Measurements from ENCODE around the gene KRT39. TPM values are rescaled to one million over a fixed set of nuclear protein-coding genes. Genes with fewer than 3 reads are reported as not detected.

The KRT39 gene
- total and polyA plus RNA-seq, 8 donors = not detected

- H3K36me3 ChIP-seq = no peaks in the 10 kb centered on the region
- intact Hi-C loops (cut with DNase I; ENCODE audit: low total_unique reads) = no loop called here
- no peak overlapping the region for H3K4me3 ChIP-seq
- H3K27me3 ChIP-seq = no peaks in the 10 kb centered on the region
- no peak overlapping the region for H3K27ac ChIP-seq
- WGBS, 5 donors = 0 to 71% (median 47%) methylated on average over 1 of the region's 1 CpG
- no peaks in the 10 kb centered on the region for H3K9me3 ChIP-seq
- TF ChIP-seq EP300 (IDR thresholded peaks at IDR 0.05) (no peak), CTCF (IDR thresholded peaks at IDR 0.05) (no peak), POLR2AphosphoS5 (IDR thresholded peaks at IDR 0.05) (no peak), POLR2A (IDR thresholded peaks at IDR 0.05) (no peak)
- DNase-seq = no peak
- H3K4me1 ChIP-seq = no peaks in the 10 kb centered on the region
These were observed 50.4 kb downstream of the KRT39 start for GRCh38 chr17:40916366-40916765.

- 45 to 55% (median 52%) methylated on average over 2 of the region's 2 CpGs for WGBS, 5 donors
- Histone ChIP-seq H3K4me1 (no peaks in the 10 kb centered on the region), H3K9me3 (no peaks in the 10 kb centered on the region), H3K27me3 (no peaks in the 10 kb centered on the region), H3K27ac (peak overlapping the region in 1 of 5 donors; percentile 10), H3K36me3 (no peaks in the 10 kb centered on the region), H3K4me3 (no peak overlapping the region)
- TF ChIP-seq POLR2AphosphoS5 (IDR thresholded peaks at IDR 0.05) = no peak
- TF ChIP-seq POLR2A (IDR thresholded peaks at IDR 0.05) = no peak
- TF ChIP-seq EP300 (IDR thresholded peaks at IDR 0.05) = no peak
- no peak for TF ChIP-seq CTCF (IDR thresholded peaks at IDR 0.05)
- DNase-seq = no peak
- intact Hi-C loops (cut with DNase I; ENCODE audit: low total_unique reads) = no loop called here
These were observed 51.0 kb downstream of the KRT39 start for GRCh38 chr17:40915721-40916256.

GRCh38 chr17:40915199-40915661, 51.5 kb downstream of the KRT39 start:
- Histone ChIP-seq H3K27ac (peak overlapping the region in 1 of 5 donors; percentile 10), H3K27me3 (no peaks in the 10 kb centered on the region), H3K4me1 (peaks cover 0 to under 1% (median 0%) of the 10 kb centered on the region in 4 donors), H3K4me3 (no peak overlapping the region), H3K9me3 (no peaks in the 10 kb centered on the region), H3K36me3 (no peaks in the 10 kb centered on the region)
- 40 to 79% (median 61%) methylated on average over 3 of the region's 3 CpGs for WGBS, 5 donors
- TF ChIP-seq POLR2AphosphoS5 (IDR thresholded peaks at IDR 0.05) (no peak), POLR2A (IDR thresholded peaks at IDR 0.05) (no peak), EP300 (IDR thresholded peaks at IDR 0.05) (no peak), CTCF (IDR thresholded peaks at IDR 0.05) (no peak)
- intact Hi-C loops (cut with DNase I; ENCODE audit: low total_unique reads) = no loop called here
- no peak for DNase-seq

- H3K4me1 ChIP-seq = peaks cover 0 to 9% (median 6%) of the 10 kb centered on the region in 4 donors
- no peak for TF ChIP-seq EP300 (IDR thresholded peaks at IDR 0.05)
- H3K36me3 ChIP-seq = no peaks in the 10 kb centered on the region
- H3K9me3 ChIP-seq = no peaks in the 10 kb centered on the region
- intact Hi-C loops (cut with DNase I; ENCODE audit: low total_unique reads) = no loop called here
- DNase-seq = no peak
- no peaks in the 10 kb centered on the region for H3K27me3 ChIP-seq
- WGBS, 5 donors = 72 to 89% (median 78%) methylated on average over 3 of the region's 3 CpGs
- no peak overlapping the region for H3K27ac ChIP-seq
- H3K4me3 ChIP-seq = no peak overlapping the region
These were observed 52.5 kb downstream of the KRT39 start for GRCh38 chr17:40914075-40914855.
